Mesenchymal stem cell (in vitro differentiated cells and primary cell): ENCODE data around the gene CRYGC.

ENCODE experiments used
- DNase-seq: peaks from one replicate; pipeline ENCODE4 v3.0.0-alpha.2; 2013
- H2AFZ ChIP-seq: one replicate; pipeline ENCODE4 v1.6.1; 2013; ENCODE audit warnings: low read depth, mild to moderate bottlenecking, control low read depth, inconsistent platforms, low read length, moderate library complexity
- H2AK5ac ChIP-seq: 2 replicates; pipeline ENCODE4 v1.6.1; 2013; ENCODE audit warnings: low read length, moderate library complexity, mild to moderate bottlenecking, inconsistent platforms; ENCODE audit not compliant: severe bottlenecking
- H2BK120ac ChIP-seq: one replicate; pipeline ENCODE4 v1.6.1; 2013; ENCODE audit warnings: low read depth, mild to moderate bottlenecking, inconsistent platforms, low read length, moderate library complexity
- H2BK12ac ChIP-seq, 2 experiments: one replicate each; pipeline ENCODE4 v1.6.1; 2013; ENCODE audit warnings: inconsistent platforms in 2 of 2, low read length in 2 of 2, mild to moderate bottlenecking in 2 of 2, moderate library complexity in 2 of 2, control low read depth in 1 of 2
- H2BK15ac ChIP-seq: one replicate; pipeline ENCODE4 v1.6.1; 2013; ENCODE audit warnings: mild to moderate bottlenecking, low read depth, inconsistent platforms; ENCODE audit not compliant: poor library complexity, severe bottlenecking
- H2BK5ac ChIP-seq: 2 replicates; pipeline ENCODE4 v1.6.1; 2013; ENCODE audit warnings: low read depth, mild to moderate bottlenecking, low read length, control low read depth, inconsistent platforms; ENCODE audit not compliant: poor library complexity, severe bottlenecking
- H3K14ac ChIP-seq, 2 experiments: one replicate each; pipeline ENCODE4 v1.6.1; 2013; ENCODE audit warnings: inconsistent platforms in 2 of 2, low read length in 2 of 2, control low read depth in 1 of 2, mild to moderate bottlenecking in 1 of 2, moderate library complexity in 1 of 2
- H3K18ac ChIP-seq, 2 experiments: one replicate each; pipeline ENCODE4 v1.6.1; 2013; ENCODE audit warnings: inconsistent platforms in 2 of 2, low read length in 2 of 2, control low read depth in 1 of 2, low read depth in 1 of 2, mild to moderate bottlenecking in 1 of 2
- H3K23ac ChIP-seq, 2 experiments: one replicate each; pipeline ENCODE4 v1.6.1; 2013; ENCODE audit warnings: inconsistent platforms in 2 of 2, low read length in 2 of 2, mild to moderate bottlenecking in 2 of 2, moderate library complexity in 2 of 2, control low read depth in 1 of 2
- H3K27ac ChIP-seq: 2 replicates; pipeline ENCODE4 v1.5.1; 2013; ENCODE audit warnings: mild to moderate bottlenecking, moderate library complexity, low read length, control low read depth, inconsistent platforms; ENCODE audit not compliant: poor library complexity, severe bottlenecking
- H3K27me3 ChIP-seq, 2 experiments: 2 replicates each; pipeline versions ENCODE4 v1.6.1 to v1.7.0; 2013; ENCODE audit warnings: low read length in 2 of 2, mild to moderate bottlenecking in 2 of 2, moderate library complexity in 2 of 2, control low read depth in 1 of 2, inconsistent platforms in 1 of 2; ENCODE audit not compliant: control insufficient read depth in 1 of 2, insufficient read depth in 1 of 2
- H3K36me3 ChIP-seq, 2 experiments: 2 replicates each; pipeline versions ENCODE4 v1.6.1 to v1.7.0; 2013; ENCODE audit warnings: low read length in 2 of 2, control low read depth in 1 of 2, inconsistent platforms in 1 of 2, low read depth in 1 of 2, mild to moderate bottlenecking in 1 of 2; ENCODE audit not compliant: insufficient read depth in 2 of 2, control insufficient read depth in 1 of 2
- H3K4ac ChIP-seq, 2 experiments: one replicate each; pipeline ENCODE4 v1.6.1; 2013; ENCODE audit warnings: inconsistent platforms in 2 of 2, low read length in 2 of 2, mild to moderate bottlenecking in 2 of 2, moderate library complexity in 2 of 2, control low read depth in 1 of 2, low read depth in 1 of 2
- H3K4me1 ChIP-seq: 2 replicates; pipeline ENCODE4 v1.6.1; 2013; ENCODE audit warnings: low read depth, low read length, control low read depth; ENCODE audit not compliant: control insufficient read depth, insufficient read depth
- H3K4me2 ChIP-seq: 2 replicates; pipeline ENCODE4 v1.6.1; 2013; ENCODE audit warnings: low read length, mild to moderate bottlenecking, inconsistent platforms; ENCODE audit not compliant: poor library complexity, severe bottlenecking
- H3K4me3 ChIP-seq, 2 experiments: 2 replicates each; pipeline versions ENCODE4 v1.5.1 to v1.7.0; 2013; ENCODE audit warnings: low read length in 2 of 2, mild to moderate bottlenecking in 2 of 2, control low read depth in 1 of 2, low read depth in 1 of 2; ENCODE audit not compliant: insufficient read depth in 1 of 2
- H3K79me1 ChIP-seq: replicated peaks from 2 replicates; pipeline ENCODE4 v1.6.1; 2013; ENCODE audit warnings: mild to moderate bottlenecking, control low read depth, low read length, inconsistent platforms; ENCODE audit not compliant: poor library complexity, severe bottlenecking
- H3K9ac ChIP-seq: 2 replicates; pipeline ENCODE4 v1.7.0; 2013; ENCODE audit warnings: mild to moderate bottlenecking, low read length, moderate library complexity
- H3K9me3 ChIP-seq: 2 replicates; pipeline ENCODE4 v1.7.0; 2013; ENCODE audit warnings: mild to moderate bottlenecking, low read length; ENCODE audit not compliant: control insufficient read depth
- H4K8ac ChIP-seq: one replicate; pipeline ENCODE4 v1.6.1; 2013; ENCODE audit warnings: inconsistent platforms, mild to moderate bottlenecking, low read length, moderate library complexity
- H4K91ac ChIP-seq: one replicate; pipeline ENCODE4 v1.6.1; 2013; ENCODE audit warnings: mild to moderate bottlenecking, low read length, inconsistent platforms
- WGBS: methylation state at CpG from one replicate; pipeline ENCODE4 v1.1.7; 2013; ENCODE audit warnings: mixed read lengths; 5-methylcytosine and 5-hydroxymethylcytosine counted together

CRYGC gene

DNA sequence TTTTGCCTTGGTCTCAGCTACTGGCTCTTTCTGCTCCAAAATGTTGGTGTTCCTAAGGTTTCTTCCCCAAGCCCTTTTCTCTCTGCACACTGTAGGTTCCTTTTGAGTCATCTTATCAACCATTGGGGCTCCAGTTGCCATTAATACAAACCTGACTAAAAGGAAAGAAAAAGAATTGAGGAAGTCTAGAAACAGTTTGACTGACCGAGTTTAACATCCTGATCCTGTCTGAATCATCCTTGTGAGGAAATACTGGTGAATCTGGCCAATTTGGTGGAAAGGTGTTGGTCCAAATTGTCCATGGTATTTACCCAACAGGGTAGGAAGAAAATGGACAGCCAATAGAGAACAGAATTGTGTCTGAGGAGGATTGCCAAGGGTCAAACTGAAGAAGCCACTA is 43.6 kb downstream of the CRYGC start:
- Histone ChIP-seq H3K4me2 (no peak overlapping the region), H3K4me1 (no peaks in the 10 kb centered on the region), H3K4ac (no peak overlapping the region), H3K18ac (no peak overlapping the region), H2BK12ac (no peak overlapping the region), H2AFZ (no peak overlapping the region), H3K79me1 (no peaks in the 10 kb centered on the region), H4K91ac (no peak overlapping the region), H3K36me3 (no peaks in the 10 kb centered on the region), H3K9ac (no peak overlapping the region), H2BK120ac (no peak overlapping the region), H3K4me3 (no peak overlapping the region), H4K8ac (no peak overlapping the region), H3K9me3 (peaks cover 2% of the 10 kb centered on the region), H3K14ac (no peak overlapping the region), H2AK5ac (no peak overlapping the region), H3K27me3 (peaks cover 4 to 10% of the 10 kb centered on the region in 2 experiments), H2BK5ac (no peak overlapping the region), H3K23ac (no peak overlapping the region), H3K27ac (no peak overlapping the region), H2BK15ac (no peak overlapping the region)
- 70% methylated on average over 1 of the region's 1 CpG for WGBS
- DNase-seq: no peak

DNA sequence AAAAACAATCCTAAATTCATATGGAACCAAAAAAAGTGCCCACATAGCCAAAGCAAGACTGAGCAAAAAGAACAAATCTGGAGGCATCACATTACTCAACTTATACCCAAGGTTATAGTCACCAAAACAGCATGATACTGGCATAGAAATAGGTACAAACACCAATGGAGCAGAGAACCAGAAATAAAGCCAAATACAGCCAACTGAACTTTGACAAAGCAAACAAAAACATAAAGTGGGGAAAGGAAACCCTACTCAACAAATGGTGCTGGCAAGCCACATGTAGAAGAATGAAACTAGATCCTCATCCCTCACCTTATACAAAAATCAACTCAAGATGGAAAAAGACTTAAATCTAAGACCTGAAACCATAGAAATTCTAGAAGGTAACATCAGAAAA is 45.8 kb downstream of the CRYGC start:
- no peak overlapping the region for H3K4me2 ChIP-seq
- H3K36me3 ChIP-seq: no peaks in the 10 kb centered on the region
- no peak overlapping the region for H4K8ac ChIP-seq
- no peak overlapping the region for H2AFZ ChIP-seq
- H2BK120ac ChIP-seq: no peak overlapping the region
- no peak overlapping the region for H3K9ac ChIP-seq
- no peak overlapping the region for H2BK15ac ChIP-seq
- H4K91ac ChIP-seq: no peak overlapping the region
- no peak overlapping the region for H3K27ac ChIP-seq
- no peak overlapping the region for H3K18ac ChIP-seq
- H3K27me3 ChIP-seq: peaks cover 9 to 11% of the 10 kb centered on the region in 2 experiments
- DNase-seq: no peak
- no peak overlapping the region for H2BK5ac ChIP-seq
- H3K79me1 ChIP-seq: no peaks in the 10 kb centered on the region
- no peak overlapping the region for H3K4ac ChIP-seq
- H3K14ac ChIP-seq: no peak overlapping the region
- no peak overlapping the region for H2AK5ac ChIP-seq
- H3K23ac ChIP-seq: no peak overlapping the region
- H2BK12ac ChIP-seq: no peak overlapping the region
- peaks cover 2% of the 10 kb centered on the region for H3K9me3 ChIP-seq
- H3K4me1 ChIP-seq: no peaks in the 10 kb centered on the region
- H3K4me3 ChIP-seq: no peak overlapping the region
